Gastrocnemius medialis (tissue), 4 donors: ENCODE data around the gene ZDHHC8.

ENCODE experiments used
- POLR2A ChIP-seq, 2 donors: fragments of 450-650 bp; IDR thresholded peaks; one replicate each; pipeline ENCODE4 v1.6.1; 2017; ENCODE audit warnings: antibody characterized with exemption in 2 of 2, mild to moderate bottlenecking in 2 of 2, moderate library complexity in 2 of 2
- TF ChIP-seq, protein P1 (sequence below), 5 experiments: fragments of 450-650 bp in 3 of 5; fragments of 200-600 bp in 2 of 5; sonication (generic) in 2 of 5; IDR thresholded peaks in 4 of 5; conservative IDR thresholded peaks in 1 of 5; 1 replicate in 4 of 5; 2 replicates in 1 of 5; pipeline ENCODE4 v1.5.1; 2016 to 2019; ENCODE audit warnings: antibody characterized with exemption in 5 of 5, mild to moderate bottlenecking in 3 of 5, moderate library complexity in 3 of 5

DNA sequence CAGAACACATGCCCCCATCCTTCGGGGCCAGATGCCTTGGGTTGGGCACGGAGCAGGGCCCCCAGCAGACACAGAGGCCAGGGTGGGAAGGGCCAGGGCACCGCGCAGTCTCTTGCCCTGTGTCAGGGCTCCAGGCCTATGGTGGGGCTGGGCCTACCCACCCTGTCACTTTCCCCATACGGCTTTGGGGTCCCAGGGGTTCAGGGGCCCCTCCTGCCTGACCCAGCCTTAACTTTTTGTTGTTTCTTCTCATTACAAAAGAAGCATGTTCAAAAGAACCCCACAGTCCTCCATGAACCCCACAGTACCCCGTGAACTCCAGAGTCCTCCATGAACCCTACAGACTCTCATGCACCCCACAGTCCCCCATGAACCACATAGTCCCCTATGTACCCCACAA lies 52.2 kb downstream of the ZDHHC8 start:
- TF ChIP-seq, protein P1, sequence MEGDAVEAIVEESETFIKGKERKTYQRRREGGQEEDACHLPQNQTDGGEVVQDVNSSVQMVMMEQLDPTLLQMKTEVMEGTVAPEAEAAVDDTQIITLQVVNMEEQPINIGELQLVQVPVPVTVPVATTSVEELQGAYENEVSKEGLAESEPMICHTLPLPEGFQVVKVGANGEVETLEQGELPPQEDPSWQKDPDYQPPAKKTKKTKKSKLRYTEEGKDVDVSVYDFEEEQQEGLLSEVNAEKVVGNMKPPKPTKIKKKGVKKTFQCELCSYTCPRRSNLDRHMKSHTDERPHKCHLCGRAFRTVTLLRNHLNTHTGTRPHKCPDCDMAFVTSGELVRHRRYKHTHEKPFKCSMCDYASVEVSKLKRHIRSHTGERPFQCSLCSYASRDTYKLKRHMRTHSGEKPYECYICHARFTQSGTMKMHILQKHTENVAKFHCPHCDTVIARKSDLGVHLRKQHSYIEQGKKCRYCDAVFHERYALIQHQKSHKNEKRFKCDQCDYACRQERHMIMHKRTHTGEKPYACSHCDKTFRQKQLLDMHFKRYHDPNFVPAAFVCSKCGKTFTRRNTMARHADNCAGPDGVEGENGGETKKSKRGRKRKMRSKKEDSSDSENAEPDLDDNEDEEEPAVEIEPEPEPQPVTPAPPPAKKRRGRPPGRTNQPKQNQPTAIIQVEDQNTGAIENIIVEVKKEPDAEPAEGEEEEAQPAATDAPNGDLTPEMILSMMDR (IDR thresholded peaks at IDR 0.05 in 4 of 5, conservative IDR thresholded peaks at IDR 0.05 in 1 of 5) = no peak
- no peak for TF ChIP-seq POLR2A (IDR thresholded peaks at IDR 0.05)
